Measurements from ENCODE around the gene BBS9.

GRCh38 chr7:33466203-33466602 is 336.8 kb downstream of the BBS9 start:
- TF ChIP-seq CTCF (conservative IDR thresholded peaks at IDR 0.05; ENCODE audit: low read length) = no peak
- TF ChIP-seq EZH2phosphoT487 (IDR thresholded peaks at IDR 0.05; ENCODE audit: borderline replicate concordance) = no peak

All from Loucy (cell line).